HFFc6 (cell line): ENCODE data around the gene FABP3. TPM values are rescaled to one million over a fixed set of nuclear protein-coding genes. Genes with fewer than 3 reads are reported as not detected.

Experiments used
- DNase-seq: peaks from one replicate; pipeline ENCODE4 v3.0.0-alpha.2; 2018
- H3K27ac Mint-ChIP-seq: 2 replicates; pipeline ENCODE4 v1.8.0; 2020; ENCODE audit warnings: mild to moderate bottlenecking, mixed read lengths
- H3K27me3 Mint-ChIP-seq: 2 replicates; pipeline ENCODE4 v1.8.0; 2021; ENCODE audit warnings: mild to moderate bottlenecking, moderate library complexity, mixed read lengths; ENCODE audit not compliant: insufficient read depth
- H3K36me3 Mint-ChIP-seq: 2 replicates; pipeline ENCODE4 v1.8.0; 2021; ENCODE audit warnings: low read depth, mixed read lengths
- H3K4me1 Mint-ChIP-seq: 2 replicates; pipeline ENCODE4 v1.8.0; 2020; ENCODE audit warnings: low read depth, mixed read lengths
- H3K4me3 Mint-ChIP-seq: 2 replicates; pipeline ENCODE4 v1.8.0; 2020; ENCODE audit warnings: mild to moderate bottlenecking, moderate library complexity, mixed read lengths
- H3K9me3 Mint-ChIP-seq: 2 replicates; pipeline ENCODE4 v1.8.0; 2020; ENCODE audit warnings: mild to moderate bottlenecking, mixed read lengths
- CTCF ChIP-seq: fragments of 200-600 bp; sonication (generic); IDR thresholded peaks from 2 replicates; pipeline ENCODE4 v1.5.0; 2021; ENCODE audit warnings: antibody characterized with exemption, mild to moderate bottlenecking
- total RNA-seq, 6 experiments: library from RNA; stranded (reverse); fragmentation: NEBNext Ultra II Directional; extraction: Animal tissue kit (Norgen Biotek cat#: 25700); gene quantifications; 2 replicates in 1 of 6; 3 replicates in 5 of 6; pipeline ENCODE4 v1.2.3, GENCODE V29; 2021

Gene FABP3
- total RNA-seq, 6 experiments from 2014 or later, result 1.4 to 3.3 (median 2.2) TPM

- DNase-seq, result no peak
- Mint-ChIP-seq H3K4me3 (no peak overlapping the region), H3K9me3 (no peaks in the 10 kb centered on the region), H3K27ac (no peak overlapping the region), H3K36me3 (no peaks in the 10 kb centered on the region), H3K27me3 (no peaks in the 10 kb centered on the region), H3K4me1 (no peaks in the 10 kb centered on the region)
- no peak for TF ChIP-seq CTCF
These were observed 27.2 kb downstream of the FABP3 start for GRCh38 chr1:31345635-31346034.

GRCh38 chr1:31344503-31344902, 28.4 kb downstream of the FABP3 start:
- no peak for TF ChIP-seq CTCF
- Mint-ChIP-seq H3K9me3 (no peaks in the 10 kb centered on the region), H3K4me1 (no peaks in the 10 kb centered on the region), H3K36me3 (peaks cover 4% of the 10 kb centered on the region), H3K4me3 (no peak overlapping the region), H3K27ac (no peak overlapping the region), H3K27me3 (no peaks in the 10 kb centered on the region)
- DNase-seq, result no peak

GRCh38 chr1:31336687-31337467, 36.0 kb downstream of the FABP3 start:
- H3K4me3 Mint-ChIP-seq, result no peak overlapping the region

GRCh38 chr1:31335007-31335406, 37.9 kb downstream of the FABP3 start:
- Mint-ChIP-seq H3K27me3 (peaks cover 2% of the 10 kb centered on the region; the same call in 1 of the 2 replicates), H3K36me3 (peaks cover 6% of the 10 kb centered on the region), H3K4me3 (no peak overlapping the region), H3K27ac (no peak overlapping the region), H3K4me1 (no peaks in the 10 kb centered on the region), H3K9me3 (no peaks in the 10 kb centered on the region)
- DNase-seq, result peak; percentile 60
- TF ChIP-seq CTCF, result peak; percentile 77

More at GRCh38 chr1:31336687-31337467, 36.0 kb downstream of the FABP3 start:
- H3K9me3 Mint-ChIP-seq, result no peaks in the 10 kb centered on the region
- TF ChIP-seq CTCF, result no peak
- peaks cover 2% of the 10 kb centered on the region; the same call in 1 of the 2 replicates for H3K27me3 Mint-ChIP-seq
- H3K36me3 Mint-ChIP-seq, result peaks cover 6% of the 10 kb centered on the region
- H3K4me1 Mint-ChIP-seq, result no peaks in the 10 kb centered on the region
- DNase-seq, result no peak
- no peak overlapping the region for H3K27ac Mint-ChIP-seq

GRCh38 chr1:31327381-31327780, 45.5 kb downstream of the FABP3 start:
- Mint-ChIP-seq H3K4me1 (peaks cover 7% of the 10 kb centered on the region; the same call in 1 of the 2 replicates), H3K4me3 (no peak overlapping the region), H3K27ac (no peak overlapping the region), H3K9me3 (no peaks in the 10 kb centered on the region), H3K36me3 (no peaks in the 10 kb centered on the region), H3K27me3 (no peaks in the 10 kb centered on the region)
- DNase-seq, result no peak
- no peak; the same call in 1 of the 2 replicates for TF ChIP-seq CTCF
